Calu3 (cell line): ENCODE measurements around the gene MCRS1. TPM values are rescaled to one million over a fixed set of nuclear protein-coding genes. Genes with fewer than 3 reads are reported as not detected.

Experiments used
- BruUV-seq: library from RNA; stranded (reverse); fragments of 400-500 nt; replicated peaks from 2 replicates; lab custom pipeline; 2021; lab: Mats Ljungman, UMichigan
- CTCF ChIA-PET: fragments of 300-600 bp; sonication (Branson Sonifier 250); formaldehyde crosslinking; loops from one replicate; lab custom pipeline; 2022; ENCODE audit warnings: antibody characterized with exemption; lab: Charles Lee
- DNase-seq: peaks from one replicate; pipeline ENCODE4 v3.0.0; 2022
- H3K27ac Mint-ChIP-seq: one replicate; pipeline ENCODE4 v1.8.0; 2022; ENCODE audit warnings: mixed read lengths; ENCODE audit not compliant: unreplicated experiment
- H3K27me3 Mint-ChIP-seq: one replicate; pipeline ENCODE4 v1.8.0; 2022; ENCODE audit warnings: mixed read lengths; ENCODE audit not compliant: unreplicated experiment
- H3K36me3 Mint-ChIP-seq: one replicate; pipeline ENCODE4 v1.8.0; 2022; ENCODE audit warnings: mild to moderate bottlenecking, moderate library complexity, mixed read lengths; ENCODE audit not compliant: insufficient read depth, unreplicated experiment
- H3K4me1 Mint-ChIP-seq: one replicate; pipeline ENCODE4 v1.8.0; 2022; ENCODE audit warnings: mild to moderate bottlenecking, low read depth, mixed read lengths; ENCODE audit not compliant: unreplicated experiment
- H3K4me3 Mint-ChIP-seq: one replicate; pipeline ENCODE4 v1.8.0; 2022; ENCODE audit warnings: mild to moderate bottlenecking, low read depth, moderate library complexity, mixed read lengths; ENCODE audit not compliant: unreplicated experiment
- H3K9me3 Mint-ChIP-seq: one replicate; pipeline ENCODE4 v1.8.0; 2022; ENCODE audit warnings: low read depth, mixed read lengths; ENCODE audit not compliant: unreplicated experiment
- CTCF ChIP-seq: fragments of 200-600 bp; IDR thresholded peaks from one replicate; pipeline ENCODE4 v1.8.0; 2022; ENCODE audit warnings: antibody characterized with exemption; ENCODE audit not compliant: unreplicated experiment
- intact Hi-C: fragments of 100-400 bp; cut with micrococcal nuclease; formaldehyde crosslinking; loops from one replicate; pipeline ENCODE4 v1.10.0; 2022; ENCODE audit not compliant: unreplicated experiment
- total RNA-seq: library from RNA; stranded (reverse); gene quantifications from 2 replicates; pipeline ENCODE4 v1.2.3, GENCODE V29; 2022

MCRS1 gene
- total RNA-seq, 1 experiment from 2014 or later = 38.0 TPM

- CTCF ChIA-PET = interaction anchor here (1.4 kb wide), 1 partner anchor 14 kb away, joined by 4 read pairs; no protein-coding TSS in a partner anchor
- intact Hi-C loops = no loop called here
- H3K4me1 Mint-ChIP-seq = peaks cover 9% of the 10 kb centered on the region
- DNase-seq = no peak
- H3K4me3 Mint-ChIP-seq = no peak overlapping the region
- H3K27ac Mint-ChIP-seq = no peak overlapping the region
- BruUV-seq = no TSS peak
- H3K36me3 Mint-ChIP-seq = peaks cover 33% of the 10 kb centered on the region
- no peaks in the 10 kb centered on the region for H3K9me3 Mint-ChIP-seq
- no peak for TF ChIP-seq CTCF
- no peaks in the 10 kb centered on the region for H3K27me3 Mint-ChIP-seq
Measured at GRCh38 chr12:49566361-49566760, 1.6 kb downstream of the MCRS1 start.

GRCh38 chr12:49565406-49566265, 2.3 kb downstream of the MCRS1 start:
- BruUV-seq = no TSS peak
- no peak for DNase-seq
- TF ChIP-seq CTCF = no peak
- intact Hi-C loops = no loop called here
- no peak overlapping the region for H3K27ac Mint-ChIP-seq
- no peak overlapping the region for H3K4me3 Mint-ChIP-seq
- peaks cover 37% of the 10 kb centered on the region for H3K36me3 Mint-ChIP-seq
- peaks cover 1% of the 10 kb centered on the region for H3K4me1 Mint-ChIP-seq
- no peaks in the 10 kb centered on the region for H3K27me3 Mint-ChIP-seq
- H3K9me3 Mint-ChIP-seq = no peaks in the 10 kb centered on the region
- CTCF ChIA-PET = no interaction called here

GRCh38 chr12:49564686-49565405, 3.1 kb downstream of the MCRS1 start:
- no TSS peak for BruUV-seq
- CTCF ChIA-PET = interaction anchor here (0.6 kb wide), 1 partner anchor 798 kb away, joined by 5 read pairs; no protein-coding TSS in a partner anchor
- no peaks in the 10 kb centered on the region for H3K27me3 Mint-ChIP-seq
- no peak overlapping the region for H3K4me3 Mint-ChIP-seq
- no peaks in the 10 kb centered on the region for H3K4me1 Mint-ChIP-seq
- no peak for DNase-seq
- H3K27ac Mint-ChIP-seq = no peak overlapping the region
- TF ChIP-seq CTCF = no peak
- no peaks in the 10 kb centered on the region for H3K9me3 Mint-ChIP-seq
- H3K36me3 Mint-ChIP-seq = peaks cover 42% of the 10 kb centered on the region
- intact Hi-C loops = no loop called here

GRCh38 chr12:49563951-49564685, 3.8 kb downstream of the MCRS1 start:
- intact Hi-C loops = no loop called here
- no peak overlapping the region for H3K27ac Mint-ChIP-seq
- H3K4me1 Mint-ChIP-seq = no peaks in the 10 kb centered on the region
- TF ChIP-seq CTCF = no peak
- DNase-seq = no peak
- BruUV-seq = no TSS peak
- no peaks in the 10 kb centered on the region for H3K27me3 Mint-ChIP-seq
- H3K9me3 Mint-ChIP-seq = no peaks in the 10 kb centered on the region
- no peak overlapping the region for H3K4me3 Mint-ChIP-seq
- peaks cover 42% of the 10 kb centered on the region for H3K36me3 Mint-ChIP-seq
- CTCF ChIA-PET = interaction anchor here (0.6 kb wide), 1 partner anchor 799 kb away, joined by 5 read pairs; no protein-coding TSS in a partner anchor
